ENCODE results near the gene PHYH.
"Not testable (repeated sequence)": the region's sequence is repeated elsewhere in the genome, so short reads cannot be mapped to it uniquely, and the experiment has no call there.

Gene PHYH

DNA sequence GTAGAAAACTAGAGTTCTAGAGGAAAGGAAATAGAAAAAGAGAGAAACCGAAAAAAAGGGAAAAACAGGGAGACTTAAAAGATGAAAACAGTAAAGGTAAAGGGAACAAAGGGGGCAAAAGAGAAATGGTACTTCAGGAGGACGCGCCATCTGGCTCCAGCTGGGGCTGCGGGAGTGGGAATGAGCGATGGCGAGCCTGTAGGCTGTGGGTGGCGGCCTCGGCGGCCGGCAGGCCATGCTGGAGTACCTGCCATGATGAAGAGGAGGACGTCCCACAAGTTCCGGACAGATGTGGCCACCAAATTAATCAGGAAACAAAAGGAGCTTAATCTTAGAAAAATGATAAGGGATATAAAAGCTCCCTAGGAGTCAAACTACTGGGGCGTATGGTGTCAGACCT lies 21.7 kb upstream of the PHYH start:
- no peak for DNase-seq (ENCODE audit: low read depth)

DNA sequence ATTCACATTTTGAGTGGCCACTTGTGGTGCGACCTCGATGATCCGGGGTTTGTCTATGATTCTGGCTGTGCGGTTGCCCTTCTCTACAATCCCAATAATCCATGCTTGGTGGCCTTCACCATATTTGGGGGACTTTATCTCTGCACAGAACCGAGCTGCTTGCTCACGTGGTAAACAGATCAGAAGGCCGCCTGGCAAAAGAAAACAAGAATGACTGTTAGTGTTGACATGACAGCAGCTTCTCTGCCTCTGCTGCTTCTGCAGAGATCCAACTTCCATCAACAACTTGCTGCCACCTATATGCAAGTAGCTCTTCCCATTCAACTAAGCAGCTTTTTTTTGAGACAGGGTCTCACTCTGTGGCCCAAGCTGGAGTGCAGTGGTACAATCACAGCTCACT lies 19.3 kb upstream of the PHYH start:
- DNase-seq (ENCODE audit: low read depth), result no peak

DNA sequence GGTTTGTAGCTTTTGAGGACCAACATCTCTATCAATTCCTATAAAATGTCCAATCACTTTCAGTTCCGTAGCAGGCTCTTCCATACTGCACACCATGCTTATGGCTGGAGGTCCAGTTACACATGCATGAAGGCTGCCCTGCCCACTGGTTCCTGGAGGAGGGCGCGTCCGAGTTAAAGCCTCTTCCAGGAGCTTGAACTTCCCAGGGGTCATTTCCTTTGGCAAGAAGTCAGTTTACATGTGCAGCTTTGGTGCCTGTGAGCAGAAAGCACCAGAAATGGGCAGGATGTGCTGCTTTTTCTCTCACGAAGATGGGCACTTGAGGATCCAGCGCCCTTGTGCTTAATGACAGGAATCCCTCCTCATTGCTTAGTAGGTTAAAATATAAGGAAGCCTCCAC lies 17.6 kb upstream of the PHYH start:
- DNase-seq (ENCODE audit: low read depth), result no peak

DNA sequence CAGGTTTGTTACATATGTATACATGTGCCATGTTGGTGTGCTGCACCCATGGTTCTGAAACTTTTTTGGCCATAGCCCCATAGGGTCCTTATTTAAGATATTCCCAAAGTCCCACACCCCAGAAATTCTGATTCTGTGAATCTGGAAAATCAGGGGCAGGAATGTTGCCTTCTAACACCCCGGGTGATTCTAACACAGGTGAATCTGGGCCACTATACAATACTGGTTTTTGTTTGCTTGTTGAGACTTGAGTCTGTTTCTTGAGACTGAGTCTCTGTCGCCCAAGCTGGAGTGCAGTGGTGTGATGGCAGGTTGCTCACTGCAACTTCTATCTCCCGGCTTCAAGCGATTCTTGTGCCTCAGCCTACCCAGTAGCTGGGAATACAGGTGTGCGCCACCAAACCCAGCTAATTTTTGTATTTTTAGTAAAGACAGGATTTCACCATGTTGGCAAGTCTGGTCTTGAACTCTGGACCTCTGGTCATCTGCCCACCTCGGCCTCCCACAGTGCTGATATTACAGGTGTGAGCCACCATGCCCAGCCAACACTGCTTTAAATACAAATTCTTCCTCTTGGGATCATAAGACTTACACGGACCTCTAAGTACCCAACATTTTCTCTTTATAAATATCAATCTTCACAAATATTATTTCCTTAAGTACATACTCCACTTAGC lies 16.9 kb upstream of the PHYH start:
- DNase-seq (ENCODE audit: low read depth), result no peak

DNA sequence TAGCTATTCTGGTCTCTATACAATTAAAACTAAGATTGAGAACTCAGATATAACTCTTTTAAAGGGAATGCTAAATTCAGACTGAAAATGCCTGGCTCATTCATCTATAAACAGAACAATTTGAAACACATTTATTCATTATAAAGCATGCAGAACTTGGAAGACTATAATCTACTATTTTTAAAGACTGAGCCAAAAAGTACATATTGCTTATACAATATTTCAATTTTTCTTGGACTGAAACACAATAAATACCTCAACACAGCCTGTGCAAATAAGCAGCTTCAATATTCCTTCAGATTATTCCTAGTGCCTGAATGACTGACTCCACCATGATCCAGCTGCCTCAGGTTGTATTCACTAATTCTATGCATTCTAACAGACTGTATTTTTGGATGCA lies 15.5 kb upstream of the PHYH start:
- DNase-seq (ENCODE audit: low read depth), result no peak

DNA sequence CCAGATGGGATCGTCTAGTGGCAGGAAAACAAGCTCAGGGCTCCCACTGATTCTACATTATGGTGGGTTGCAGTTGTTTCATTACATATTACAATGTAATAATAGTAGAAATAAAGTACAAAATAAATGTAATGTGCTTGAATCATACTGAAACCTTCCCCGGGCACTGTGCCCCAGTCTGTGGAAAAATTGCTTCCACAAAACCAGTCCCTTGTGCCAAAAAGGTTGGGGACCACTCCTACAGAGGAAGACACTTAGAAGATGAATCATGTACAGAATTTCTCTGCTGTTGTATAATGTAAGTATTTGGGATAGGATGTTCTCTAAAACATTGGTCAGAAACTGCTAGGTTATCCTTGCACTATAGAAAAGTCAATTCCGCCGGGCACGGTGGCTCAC lies 11.3 kb upstream of the PHYH start:
- no peak for DNase-seq (ENCODE audit: low read depth)

DNA sequence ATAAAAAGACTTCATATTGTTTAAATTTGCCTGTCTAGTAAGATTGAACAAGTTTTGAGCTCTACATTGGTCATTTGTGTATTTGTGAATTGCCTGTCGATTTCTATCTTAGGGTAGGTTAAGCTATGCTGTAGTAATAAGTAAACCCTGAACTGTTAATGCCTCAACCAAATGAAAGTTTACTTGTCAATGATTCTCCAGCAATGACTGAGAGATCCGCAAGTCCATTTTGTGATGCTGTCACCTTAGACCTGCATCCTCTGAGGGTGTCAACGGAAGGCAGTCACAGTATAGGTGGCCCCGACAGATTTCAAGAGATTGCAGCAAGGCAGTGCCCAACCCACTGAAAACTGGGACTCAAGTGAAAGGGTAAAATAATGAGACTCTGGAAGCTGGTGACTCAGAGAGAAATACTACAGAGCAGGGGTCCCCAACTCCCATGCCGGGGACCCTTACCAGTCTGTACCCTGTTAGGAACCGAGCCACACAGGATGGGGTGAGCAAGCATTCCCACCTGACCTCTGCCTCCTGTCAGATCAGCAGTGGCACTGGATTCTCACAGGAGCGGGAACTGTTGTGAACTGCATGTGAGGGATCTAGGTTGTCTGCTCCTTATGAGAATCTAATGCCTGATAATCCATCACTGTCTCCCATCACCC lies 10.8 kb upstream of the PHYH start:
- no peak for DNase-seq (ENCODE audit: low read depth)

DNA sequence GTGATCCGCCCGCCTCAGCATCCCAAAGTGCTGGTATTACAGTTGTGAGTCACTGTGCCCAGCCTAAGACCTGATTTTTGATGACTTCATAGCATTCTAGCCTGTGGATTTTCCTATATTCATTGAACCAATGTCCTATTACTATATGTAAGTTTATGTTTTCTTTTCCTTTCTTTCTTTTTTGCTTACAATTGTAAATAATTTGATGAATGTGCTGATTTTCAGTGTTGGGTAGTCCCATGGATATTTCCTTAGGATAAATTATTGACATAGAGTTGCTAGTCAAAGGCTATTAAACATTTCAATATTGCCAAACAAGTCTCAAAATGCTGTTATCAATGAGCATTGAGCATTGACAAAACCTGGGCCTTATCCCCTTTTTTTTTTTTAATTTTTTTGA lies 9.9 kb upstream of the PHYH start:
- DNase-seq (ENCODE audit: low read depth), result no peak

DNA sequence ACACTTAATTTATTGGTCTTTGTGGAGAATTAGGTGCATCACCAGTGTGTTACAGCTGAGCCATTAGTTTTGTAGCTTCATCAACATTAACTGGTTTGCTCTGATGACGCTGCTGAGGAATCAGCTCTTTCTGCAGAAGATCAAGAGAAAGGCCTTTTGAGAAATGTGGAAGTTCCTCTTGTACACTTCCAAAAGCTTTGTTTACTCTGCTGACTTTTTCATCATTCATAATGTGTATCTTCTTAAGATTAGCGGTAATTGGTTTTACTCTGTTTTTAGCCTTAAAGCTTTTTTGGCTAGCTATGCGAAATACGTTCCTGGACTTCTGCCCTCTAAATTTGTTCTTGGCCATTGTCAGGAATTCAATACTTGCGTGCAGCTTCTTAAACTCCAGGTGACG lies 8.2 kb upstream of the PHYH start:
- DNase-seq (ENCODE audit: low read depth), result no peak

DNA sequence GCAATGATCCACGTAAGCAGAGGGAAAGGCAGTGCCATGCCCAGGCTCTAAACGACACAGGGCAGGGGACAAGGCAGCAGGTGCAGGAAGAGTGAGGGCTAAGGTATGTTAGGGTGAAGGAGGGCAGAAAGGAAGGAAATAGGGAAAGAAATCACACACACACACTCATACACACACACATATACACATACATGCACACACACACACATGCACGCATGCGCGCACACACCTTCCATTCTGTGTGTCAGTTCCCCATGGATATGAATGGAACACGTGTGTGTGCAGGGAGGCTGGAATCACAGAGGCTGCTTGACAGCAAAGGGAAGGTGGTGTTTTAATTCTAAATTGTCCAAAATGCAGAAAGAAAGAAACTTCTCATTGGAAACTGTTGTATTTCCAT lies 6.2 kb upstream of the PHYH start:
- no peak for DNase-seq (ENCODE audit: low read depth)

DNA sequence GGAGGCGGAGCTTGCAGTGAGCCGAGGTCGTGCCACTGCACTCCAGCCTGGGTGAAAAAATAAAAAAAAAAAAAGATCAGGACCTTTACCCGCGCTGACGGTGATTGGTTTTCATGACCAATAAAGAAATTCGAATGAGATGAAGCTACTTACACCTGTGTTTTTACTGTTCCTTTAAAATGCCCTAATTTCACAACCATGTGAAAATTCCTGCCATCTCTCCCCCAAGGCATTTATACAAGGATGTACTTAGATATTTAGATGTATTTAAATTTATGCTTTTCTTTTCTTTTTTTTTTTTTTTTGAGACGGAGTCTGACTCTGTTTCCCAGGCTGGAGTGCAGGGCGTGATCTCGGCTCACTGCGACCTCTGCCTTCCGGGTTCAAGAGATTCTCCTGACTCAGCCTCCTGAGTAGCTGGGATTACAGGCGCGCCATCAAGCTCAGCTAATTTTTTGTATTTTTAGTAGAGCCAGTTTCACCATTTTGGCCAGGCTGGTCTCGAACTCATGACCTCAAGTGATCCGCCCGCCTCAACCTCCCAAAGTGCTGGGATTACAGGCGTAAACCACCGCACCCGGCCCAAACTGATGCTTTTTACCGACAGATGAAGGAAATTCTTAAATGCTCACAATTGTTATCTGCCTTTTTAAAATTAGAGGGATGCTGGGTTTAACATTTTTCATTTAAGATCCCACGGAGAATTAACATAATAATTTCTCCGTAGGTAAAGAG lies 3.1 kb upstream of the PHYH start:
- no peak for DNase-seq (ENCODE audit: low read depth)

DNA sequence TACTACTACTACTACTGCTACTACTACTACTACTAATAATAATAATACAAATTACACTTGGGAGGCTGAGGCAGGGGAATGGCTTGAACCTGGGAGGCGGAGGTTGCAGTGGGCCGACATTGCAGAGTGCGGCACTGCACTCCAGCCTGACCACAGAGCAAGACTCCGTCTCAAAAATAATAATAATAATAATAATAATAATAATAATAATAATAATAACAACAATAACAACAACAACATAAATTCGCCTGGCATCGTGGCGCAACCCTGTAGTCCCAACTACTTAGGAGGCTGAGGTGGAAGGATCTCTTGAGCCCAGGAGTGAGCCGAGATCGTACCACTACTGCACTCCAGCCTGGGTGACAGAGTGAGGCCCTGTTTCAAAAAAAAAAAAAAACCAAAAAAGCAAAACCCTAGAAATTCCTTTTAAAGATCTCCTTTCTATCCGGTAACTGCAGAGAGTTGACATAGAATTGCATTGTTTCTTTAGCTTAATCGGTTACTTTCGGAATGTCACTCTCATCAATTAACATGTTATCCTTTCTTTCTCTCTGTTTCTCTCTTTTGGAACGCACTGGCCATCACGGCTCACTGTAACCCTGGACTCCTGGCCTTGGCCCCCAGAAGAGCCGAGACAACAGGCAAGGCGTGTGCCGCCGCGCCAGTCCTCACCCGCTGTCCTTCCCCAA lies 972 bp downstream of the PHYH start:
- no peak for DNase-seq (ENCODE audit: low read depth)

DNA sequence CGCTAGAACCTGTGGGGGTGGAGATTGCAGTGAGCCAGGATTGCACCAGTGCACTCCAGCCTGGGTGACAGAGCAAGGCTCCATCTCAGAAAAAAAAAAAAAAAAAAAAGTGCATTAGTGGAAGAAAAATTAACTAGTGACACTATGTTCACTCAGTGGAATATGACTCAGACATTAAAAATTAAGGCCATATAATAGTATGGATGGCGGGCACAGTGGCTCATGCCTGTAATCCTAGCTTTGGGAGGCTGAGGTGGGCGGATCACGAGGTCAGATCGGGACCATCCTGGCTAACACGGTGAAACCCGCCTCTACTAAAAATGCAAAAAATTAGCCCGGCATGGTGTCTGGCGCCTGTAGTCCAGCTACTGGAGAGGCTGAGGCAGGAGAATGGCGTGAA lies 3.4 kb downstream of the PHYH start:
- no peak for DNase-seq (ENCODE audit: low read depth)

DNA sequence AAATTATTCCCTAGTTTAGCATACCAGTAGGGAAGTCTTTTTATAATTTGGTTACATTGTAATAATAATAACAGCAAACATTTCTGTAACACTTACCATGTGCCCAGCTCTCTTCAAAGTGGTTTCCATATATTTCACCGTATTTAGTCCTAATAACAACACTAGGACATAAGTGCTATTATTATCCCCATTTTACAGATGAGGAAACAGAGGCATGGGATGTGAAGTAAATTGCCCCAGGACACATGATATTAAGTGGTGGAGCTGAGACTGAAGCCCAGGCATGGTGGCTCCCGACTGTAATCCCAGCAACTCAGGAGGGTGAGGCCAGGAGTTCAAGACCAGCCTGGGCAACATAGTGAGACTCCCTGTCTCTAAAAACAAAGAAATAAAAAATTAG lies 5.1 kb downstream of the PHYH start:
- DNase-seq (ENCODE audit: low read depth), result no peak

DNA sequence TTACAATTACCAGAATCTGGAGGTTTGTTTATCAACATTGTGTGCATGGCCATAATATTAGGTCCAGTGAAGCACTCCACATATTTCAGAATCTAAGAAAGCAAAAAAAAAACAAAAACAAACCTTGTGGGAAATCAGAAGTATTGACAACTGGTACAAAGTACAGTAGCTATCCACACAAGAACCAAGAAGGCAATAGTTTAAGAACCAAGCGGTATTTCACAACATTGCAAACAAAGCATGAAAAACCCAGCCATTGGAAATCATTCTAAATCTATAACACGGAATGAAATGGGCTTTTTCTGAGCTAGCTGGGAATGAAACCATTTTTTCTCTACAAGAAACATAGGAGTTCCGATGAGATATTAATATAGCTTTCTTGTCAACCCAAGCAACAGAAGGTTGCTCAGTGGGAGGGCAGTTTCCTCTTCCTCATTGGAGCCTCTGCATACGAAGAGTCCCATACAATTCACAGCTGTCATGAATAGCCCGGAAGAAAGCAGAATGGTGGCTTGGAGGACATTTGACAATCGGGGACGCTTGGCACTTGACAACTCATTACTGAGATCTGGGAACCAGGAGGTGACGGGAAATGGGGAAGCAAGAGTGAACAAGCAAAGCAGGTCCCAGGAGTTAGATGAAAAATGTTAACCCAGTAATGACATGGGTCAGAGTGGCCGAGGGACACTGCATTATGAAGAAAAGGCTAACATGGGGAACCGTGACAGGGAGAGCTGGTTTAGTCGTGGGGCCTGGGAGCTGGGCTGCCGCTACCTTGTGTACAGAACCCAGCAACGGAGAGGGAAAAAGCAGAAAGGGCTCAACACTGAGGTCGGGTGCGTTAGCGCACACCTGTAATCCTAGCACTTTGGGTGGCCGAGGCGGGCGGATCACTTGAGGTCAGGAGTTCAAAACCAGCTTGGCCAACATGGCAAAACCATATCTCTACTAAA lies 7.8 kb downstream of the PHYH start:
- no peak for DNase-seq (ENCODE audit: low read depth)

DNA sequence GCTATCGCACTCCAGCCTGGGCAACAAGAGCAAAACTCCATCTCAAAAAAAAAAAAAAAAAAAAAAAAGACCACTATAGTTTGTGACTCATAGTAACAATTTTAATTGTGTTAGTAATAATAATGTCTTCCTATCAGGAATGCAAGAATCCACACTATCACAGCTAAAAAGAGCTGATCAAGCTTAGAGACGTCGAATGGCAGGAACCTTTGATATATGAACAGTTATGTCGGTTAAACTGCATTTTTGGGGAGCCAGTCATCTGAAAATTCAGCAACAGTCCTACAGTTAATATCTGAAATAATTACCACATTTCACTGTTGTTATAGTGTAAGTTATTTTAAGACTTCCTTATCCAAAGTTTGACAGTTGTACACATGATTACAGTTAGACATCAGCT lies 8.8 kb downstream of the PHYH start:
- no peak for DNase-seq (ENCODE audit: low read depth)

DNA sequence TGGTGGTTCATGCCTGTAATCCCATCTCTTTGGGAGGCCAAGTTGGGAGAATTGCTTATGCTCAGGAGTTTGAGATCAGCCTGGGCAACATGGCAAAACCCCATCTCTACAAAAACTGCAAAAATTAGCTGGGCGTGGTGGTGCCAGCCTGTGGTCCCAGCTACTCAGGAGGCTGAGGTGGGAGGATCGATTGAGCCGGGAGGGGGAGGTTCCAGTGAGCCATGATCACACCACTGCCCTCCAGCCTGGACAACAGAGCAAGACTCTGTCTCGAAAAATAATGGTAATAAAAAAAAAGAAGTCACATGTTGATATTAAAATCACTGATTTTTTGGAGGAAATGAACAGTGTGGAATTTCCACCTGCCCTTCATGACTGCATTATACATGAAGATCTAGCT lies 15.8 kb downstream of the PHYH start:
- DNase-seq (ENCODE audit: low read depth), result no peak

DNA sequence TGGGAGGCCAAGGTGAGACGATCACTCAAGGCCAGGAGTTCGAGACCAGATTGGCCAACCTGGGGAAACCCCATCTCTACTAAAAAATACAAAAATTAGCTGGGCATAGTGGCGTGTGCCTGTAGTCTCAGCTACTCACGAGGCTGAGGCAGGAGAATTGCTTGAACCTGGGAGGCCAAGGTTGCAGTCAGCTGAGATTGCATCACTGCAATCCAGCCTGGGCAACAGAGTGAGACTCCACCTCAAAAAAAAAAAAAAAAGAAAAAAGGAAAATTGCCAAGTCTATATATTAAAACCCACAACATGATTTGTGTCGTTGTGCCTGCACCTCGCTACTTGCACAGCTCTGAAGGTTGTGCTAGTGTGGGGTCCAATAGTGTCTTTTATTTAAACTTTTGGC lies 17.5 kb downstream of the PHYH start:
- not testable (repeated sequence) for DNase-seq (ENCODE audit: low read depth)

DNA sequence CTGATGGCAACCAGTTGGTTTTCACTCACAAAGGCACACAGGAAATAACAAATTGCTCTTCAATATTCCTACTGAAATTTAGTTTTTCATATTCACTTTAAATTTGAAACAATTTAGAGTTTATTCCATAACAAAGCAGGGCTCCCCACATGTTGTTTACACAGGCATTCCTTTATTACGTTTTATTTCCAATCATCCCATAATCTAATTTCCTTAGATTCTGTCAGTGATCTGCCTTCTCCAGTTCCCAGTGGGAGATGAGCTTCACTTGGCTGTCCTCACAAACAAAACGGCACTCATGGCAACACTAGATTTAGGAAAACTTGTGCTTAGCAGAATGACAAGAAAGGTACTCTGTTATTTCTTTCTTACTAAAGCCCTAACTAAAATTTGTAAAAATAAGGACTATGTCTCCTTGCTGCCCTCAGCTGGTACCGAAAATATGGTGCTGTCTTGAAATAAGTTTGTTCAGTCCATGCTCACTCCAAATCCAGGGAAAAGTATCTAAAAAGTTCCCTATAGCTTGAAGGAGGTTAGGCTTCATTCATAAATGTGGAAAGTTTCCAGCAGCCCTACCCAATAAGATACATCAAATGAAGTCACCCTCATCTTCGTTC lies 23.0 kb downstream of the PHYH start:
- no peak for DNase-seq (ENCODE audit: low read depth)

DNA sequence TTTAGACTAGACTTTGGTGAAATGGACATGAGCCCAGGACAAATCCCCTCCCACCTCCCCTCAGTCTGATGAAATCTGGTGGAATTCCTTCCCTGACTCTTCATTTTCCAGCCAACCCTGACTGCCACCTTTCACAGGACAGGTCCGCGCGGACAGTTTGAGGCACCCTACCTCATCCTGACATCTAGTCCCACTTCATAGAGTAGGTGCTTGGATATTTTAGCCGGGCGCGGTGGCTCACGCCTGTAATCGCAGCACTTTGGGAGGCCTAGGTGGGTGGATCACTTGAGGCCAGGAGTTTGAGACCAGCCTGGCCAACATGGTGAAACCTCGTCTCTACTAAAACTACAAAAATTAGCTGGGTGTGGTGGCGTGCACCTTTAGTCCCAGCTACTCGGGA lies 23.7 kb downstream of the PHYH start:
- DNase-seq (ENCODE audit: low read depth), result not testable (repeated sequence)

DNA sequence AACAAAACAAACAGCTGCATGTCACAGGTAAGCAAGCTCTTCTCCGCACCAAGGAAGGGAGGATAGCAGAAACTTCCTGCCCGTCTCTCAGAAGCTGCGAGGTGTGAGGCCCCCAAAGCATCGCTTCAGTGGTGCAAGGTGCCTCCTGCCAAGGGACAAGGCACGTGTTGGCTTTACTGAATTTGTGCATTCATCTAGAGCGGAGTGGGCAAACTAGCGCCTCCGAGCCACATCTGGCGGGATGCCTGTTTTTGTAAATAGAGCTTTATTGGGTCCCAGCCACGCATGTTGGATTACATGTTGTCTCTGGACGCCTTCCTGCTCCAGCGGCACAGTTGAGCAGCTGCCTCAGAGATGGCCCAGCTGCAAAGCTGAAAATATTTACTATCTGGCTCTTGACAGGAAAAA lies 27.7 kb downstream of the PHYH start:
- DNase-seq (ENCODE audit: low read depth), result no peak

Data from stimulated activated CD8-positive, alpha-beta memory T cell treated with anti-CD3 and anti-CD28 coated beads, Interleukin-15, amount 100 ng/mL, for 1 hour (primary cell).